HepG2 (cell line): ENCODE measurements around the gene DUS3L. TPM values are rescaled to one million over a fixed set of nuclear protein-coding genes. Genes with fewer than 3 reads are reported as not detected.

ENCODE experiments used
- MAZ ChIP-seq, 2 experiments: sonication (generic) in 1 of 2; formaldehyde crosslinking in 1 of 2; IDR thresholded peaks; 2 replicates each; pipeline versions ENCODE4 v1.5.0 to v1.6.1; 2012 to 2020; ENCODE audit warnings: low read depth in 2 of 2, mild to moderate bottlenecking in 2 of 2, borderline replicate concordance in 1 of 2, improper control_type of control experiment in 1 of 2, low read length in 1 of 2, missing genetic modification reagents in 1 of 2, moderate library complexity in 1 of 2
- SAFB2 ChIP-seq: sonication (generic); formaldehyde crosslinking; IDR thresholded peaks from 2 replicates; pipeline ENCODE4 v1.5.1; 2020; ENCODE audit warnings: missing genetic modification reagents, low read depth, mild to moderate bottlenecking, borderline replicate concordance
- ZFP36L1 ChIP-seq: sonication (generic); formaldehyde crosslinking; IDR thresholded peaks from 2 replicates; pipeline ENCODE4 v1.8.0; 2022; ENCODE audit warnings: mild to moderate bottlenecking, missing genetic modification reagents, moderate library complexity
- ZNF598 ChIP-seq: sonication (generic); formaldehyde crosslinking; IDR thresholded peaks from 2 replicates; pipeline ENCODE4 v1.5.1; 2020; ENCODE audit warnings: mild to moderate bottlenecking, missing genetic modification reagents, borderline replicate concordance
- ZNF616 ChIP-seq: sonication (generic); formaldehyde crosslinking; IDR thresholded peaks from 2 replicates; pipeline ENCODE4 v1.5.0; 2020; ENCODE audit warnings: low read depth, mild to moderate bottlenecking, missing genetic modification reagents
- ZNF768 ChIP-seq: sonication (generic); formaldehyde crosslinking; IDR thresholded peaks from 2 replicates; pipeline ENCODE4 v1.4.0; 2020; ENCODE audit warnings: missing genetic modification reagents
- polyA plus RNA-seq, 8 experiments: library from polyadenylated mRNA; depleted of rRNA in 3 of 8; stranded (reverse) in 7 of 8; unstranded in 1 of 8; fragments of >200 nt; fragmentation: Illumina TruSeq in 4 of 8; extraction: Trizol in 4 of 8; gene quantifications; 2 replicates each; pipeline versions ENCODE4 v1.2.1 to v1.2.3, GENCODE V29; 2011 to 2016; ENCODE audit warnings: low read depth in 4 of 8, missing spikeins in 1 of 8, mixed read lengths in 1 of 8; ENCODE audit not compliant: insufficient read depth in 1 of 8
- total RNA-seq, 5 experiments: library from RNA; depleted of rRNA; stranded (reverse); fragments of >200 nt; fragmentation: Illumina TruSeq; extraction: Trizol; gene quantifications; 2 replicates each; pipeline ENCODE4 v1.2.3, GENCODE V29; 2016; ENCODE audit warnings: low read depth in 1 of 5
- TF ChIP-seq, protein P1 (sequence below): sonication (generic); formaldehyde crosslinking; IDR thresholded peaks from 2 replicates; pipeline ENCODE4 v1.4.0; 2020; ENCODE audit warnings: missing genetic modification reagents
- TF ChIP-seq, protein P2 (sequence below): sonication (generic); formaldehyde crosslinking; IDR thresholded peaks from 2 replicates; pipeline ENCODE4 v1.5.1; 2020; ENCODE audit warnings: mild to moderate bottlenecking, missing genetic modification reagents, borderline replicate concordance
- TF ChIP-seq, protein P3 (sequence below): sonication (generic); formaldehyde crosslinking; IDR thresholded peaks from 2 replicates; pipeline ENCODE4 v1.5.0; 2020; ENCODE audit warnings: mild to moderate bottlenecking, missing genetic modification reagents, moderate library complexity
- TF ChIP-seq, protein P4 (sequence below): sonication (generic); formaldehyde crosslinking; IDR thresholded peaks from 2 replicates; pipeline ENCODE4 v1.4.0; 2020; ENCODE audit warnings: missing genetic modification reagents
- TF ChIP-seq, protein P5 (sequence below): sonication (generic); formaldehyde crosslinking; conservative IDR thresholded peaks from 2 replicates; pipeline ENCODE4 v1.4.0; 2020; ENCODE audit warnings: mild to moderate bottlenecking, missing genetic modification reagents, moderate library complexity

Gene DUS3L
- total and polyA plus RNA-seq, 2 of the 13 experiments (the other 11 are each of a cell fraction or from before 2014, with no cell fraction given) = 13.3 to 25.1 TPM

DNA sequence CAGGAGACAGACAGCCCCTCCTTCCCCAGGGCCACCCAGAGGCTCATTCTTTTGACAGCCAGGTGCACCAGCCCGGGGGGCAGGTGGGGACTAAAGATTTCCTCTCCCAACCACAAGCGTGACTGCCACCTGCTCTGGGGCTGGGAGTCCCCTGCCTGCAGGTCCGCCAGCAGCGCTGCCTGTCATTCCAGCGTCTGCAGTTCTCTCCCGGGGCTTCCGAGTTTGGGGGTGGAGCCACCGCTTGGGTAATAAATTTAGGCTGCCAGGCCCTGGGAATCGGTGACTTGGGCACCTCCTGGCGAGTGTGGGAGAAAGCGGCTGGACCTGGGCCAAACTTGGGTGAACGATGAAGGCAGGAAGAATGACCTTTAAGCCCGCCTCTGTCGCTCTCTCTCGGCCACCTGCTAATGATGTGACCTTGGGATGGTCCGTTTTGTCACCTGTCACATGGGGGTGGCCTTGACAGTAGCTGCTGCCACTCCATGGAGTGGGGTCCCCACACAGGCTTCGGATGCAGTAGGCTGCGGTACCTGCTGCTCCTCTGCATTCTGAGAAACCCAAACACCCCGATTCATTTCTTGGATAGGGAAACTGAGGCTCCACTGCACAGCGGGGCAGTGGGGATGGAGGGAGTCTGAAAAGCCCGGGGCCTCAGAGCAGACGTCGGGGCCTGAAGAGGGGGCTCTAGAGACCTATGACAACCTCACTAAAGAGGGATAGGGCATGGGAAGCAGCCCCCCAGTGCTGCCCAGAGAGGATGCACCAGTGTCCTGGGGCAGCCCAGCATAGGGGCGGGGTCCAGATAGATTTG lies 35.8 kb upstream of the DUS3L start (continued):
- TF ChIP-seq MAZ (IDR thresholded peaks at IDR 0.05; ENCODE audit: borderline replicate concordance, low read depth, low read length) = no peak
- peak; percentile 49; the same call in 1 of the 2 replicates for TF ChIP-seq MAZ (CRISPR knock-in tag; IDR thresholded peaks at IDR 0.05; ENCODE audit: low read depth)
- TF ChIP-seq, protein P1, sequence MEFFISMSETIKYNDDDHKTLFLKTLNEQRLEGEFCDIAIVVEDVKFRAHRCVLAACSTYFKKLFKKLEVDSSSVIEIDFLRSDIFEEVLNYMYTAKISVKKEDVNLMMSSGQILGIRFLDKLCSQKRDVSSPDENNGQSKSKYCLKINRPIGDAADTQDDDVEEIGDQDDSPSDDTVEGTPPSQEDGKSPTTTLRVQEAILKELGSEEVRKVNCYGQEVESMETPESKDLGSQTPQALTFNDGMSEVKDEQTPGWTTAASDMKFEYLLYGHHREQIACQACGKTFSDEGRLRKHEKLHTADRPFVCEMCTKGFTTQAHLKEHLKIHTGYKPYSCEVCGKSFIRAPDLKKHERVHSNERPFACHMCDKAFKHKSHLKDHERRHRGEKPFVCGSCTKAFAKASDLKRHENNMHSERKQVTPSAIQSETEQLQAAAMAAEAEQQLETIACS (CRISPR knock-in tag) = 0 out of 2 replicates have a peak, but pooled peaks have one; percentile 47
- peak; percentile 99 for TF ChIP-seq ZNF768
- TF ChIP-seq, protein P2, sequence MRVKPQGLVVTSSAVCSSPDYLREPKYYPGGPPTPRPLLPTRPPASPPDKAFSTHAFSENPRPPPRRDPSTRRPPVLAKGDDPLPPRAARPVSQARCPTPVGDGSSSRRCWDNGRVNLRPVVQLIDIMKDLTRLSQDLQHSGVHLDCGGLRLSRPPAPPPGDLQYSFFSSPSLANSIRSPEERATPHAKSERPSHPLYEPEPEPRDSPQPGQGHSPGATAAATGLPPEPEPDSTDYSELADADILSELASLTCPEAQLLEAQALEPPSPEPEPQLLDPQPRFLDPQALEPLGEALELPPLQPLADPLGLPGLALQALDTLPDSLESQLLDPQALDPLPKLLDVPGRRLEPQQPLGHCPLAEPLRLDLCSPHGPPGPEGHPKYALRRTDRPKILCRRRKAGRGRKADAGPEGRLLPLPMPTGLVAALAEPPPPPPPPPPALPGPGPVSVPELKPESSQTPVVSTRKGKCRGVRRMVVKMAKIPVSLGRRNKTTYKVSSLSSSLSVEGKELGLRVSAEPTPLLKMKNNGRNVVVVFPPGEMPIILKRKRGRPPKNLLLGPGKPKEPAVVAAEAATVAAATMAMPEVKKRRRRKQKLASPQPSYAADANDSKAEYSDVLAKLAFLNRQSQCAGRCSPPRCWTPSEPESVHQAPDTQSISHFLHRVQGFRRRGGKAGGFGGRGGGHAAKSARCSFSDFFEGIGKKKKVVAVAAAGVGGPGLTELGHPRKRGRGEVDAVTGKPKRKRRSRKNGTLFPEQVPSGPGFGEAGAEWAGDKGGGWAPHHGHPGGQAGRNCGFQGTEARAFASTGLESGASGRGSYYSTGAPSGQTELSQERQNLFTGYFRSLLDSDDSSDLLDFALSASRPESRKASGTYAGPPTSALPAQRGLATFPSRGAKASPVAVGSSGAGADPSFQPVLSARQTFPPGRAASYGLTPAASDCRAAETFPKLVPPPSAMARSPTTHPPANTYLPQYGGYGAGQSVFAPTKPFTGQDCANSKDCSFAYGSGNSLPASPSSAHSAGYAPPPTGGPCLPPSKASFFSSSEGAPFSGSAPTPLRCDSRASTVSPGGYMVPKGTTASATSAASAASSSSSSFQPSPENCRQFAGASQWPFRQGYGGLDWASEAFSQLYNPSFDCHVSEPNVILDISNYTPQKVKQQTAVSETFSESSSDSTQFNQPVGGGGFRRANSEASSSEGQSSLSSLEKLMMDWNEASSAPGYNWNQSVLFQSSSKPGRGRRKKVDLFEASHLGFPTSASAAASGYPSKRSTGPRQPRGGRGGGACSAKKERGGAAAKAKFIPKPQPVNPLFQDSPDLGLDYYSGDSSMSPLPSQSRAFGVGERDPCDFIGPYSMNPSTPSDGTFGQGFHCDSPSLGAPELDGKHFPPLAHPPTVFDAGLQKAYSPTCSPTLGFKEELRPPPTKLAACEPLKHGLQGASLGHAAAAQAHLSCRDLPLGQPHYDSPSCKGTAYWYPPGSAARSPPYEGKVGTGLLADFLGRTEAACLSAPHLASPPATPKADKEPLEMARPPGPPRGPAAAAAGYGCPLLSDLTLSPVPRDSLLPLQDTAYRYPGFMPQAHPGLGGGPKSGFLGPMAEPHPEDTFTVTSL = no peak
- 0 out of 2 replicates have a peak, but pooled peaks have one; percentile 22 for TF ChIP-seq SAFB2
- TF ChIP-seq, protein P3, sequence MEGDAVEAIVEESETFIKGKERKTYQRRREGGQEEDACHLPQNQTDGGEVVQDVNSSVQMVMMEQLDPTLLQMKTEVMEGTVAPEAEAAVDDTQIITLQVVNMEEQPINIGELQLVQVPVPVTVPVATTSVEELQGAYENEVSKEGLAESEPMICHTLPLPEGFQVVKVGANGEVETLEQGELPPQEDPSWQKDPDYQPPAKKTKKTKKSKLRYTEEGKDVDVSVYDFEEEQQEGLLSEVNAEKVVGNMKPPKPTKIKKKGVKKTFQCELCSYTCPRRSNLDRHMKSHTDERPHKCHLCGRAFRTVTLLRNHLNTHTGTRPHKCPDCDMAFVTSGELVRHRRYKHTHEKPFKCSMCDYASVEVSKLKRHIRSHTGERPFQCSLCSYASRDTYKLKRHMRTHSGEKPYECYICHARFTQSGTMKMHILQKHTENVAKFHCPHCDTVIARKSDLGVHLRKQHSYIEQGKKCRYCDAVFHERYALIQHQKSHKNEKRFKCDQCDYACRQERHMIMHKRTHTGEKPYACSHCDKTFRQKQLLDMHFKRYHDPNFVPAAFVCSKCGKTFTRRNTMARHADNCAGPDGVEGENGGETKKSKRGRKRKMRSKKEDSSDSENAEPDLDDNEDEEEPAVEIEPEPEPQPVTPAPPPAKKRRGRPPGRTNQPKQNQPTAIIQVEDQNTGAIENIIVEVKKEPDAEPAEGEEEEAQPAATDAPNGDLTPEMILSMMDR (CRISPR knock-in tag) = peak; percentile 70
- TF ChIP-seq, protein P4, sequence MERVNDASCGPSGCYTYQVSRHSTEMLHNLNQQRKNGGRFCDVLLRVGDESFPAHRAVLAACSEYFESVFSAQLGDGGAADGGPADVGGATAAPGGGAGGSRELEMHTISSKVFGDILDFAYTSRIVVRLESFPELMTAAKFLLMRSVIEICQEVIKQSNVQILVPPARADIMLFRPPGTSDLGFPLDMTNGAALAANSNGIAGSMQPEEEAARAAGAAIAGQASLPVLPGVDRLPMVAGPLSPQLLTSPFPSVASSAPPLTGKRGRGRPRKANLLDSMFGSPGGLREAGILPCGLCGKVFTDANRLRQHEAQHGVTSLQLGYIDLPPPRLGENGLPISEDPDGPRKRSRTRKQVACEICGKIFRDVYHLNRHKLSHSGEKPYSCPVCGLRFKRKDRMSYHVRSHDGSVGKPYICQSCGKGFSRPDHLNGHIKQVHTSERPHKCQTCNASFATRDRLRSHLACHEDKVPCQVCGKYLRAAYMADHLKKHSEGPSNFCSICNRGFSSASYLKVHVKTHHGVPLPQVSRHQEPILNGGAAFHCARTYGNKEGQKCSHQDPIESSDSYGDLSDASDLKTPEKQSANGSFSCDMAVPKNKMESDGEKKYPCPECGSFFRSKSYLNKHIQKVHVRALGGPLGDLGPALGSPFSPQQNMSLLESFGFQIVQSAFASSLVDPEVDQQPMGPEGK = peak; percentile 54
- TF ChIP-seq ZNF616 (CRISPR knock-in tag) = peak; percentile 67; the same call in 1 of the 2 replicates
- TF ChIP-seq ZFP36L1 (CRISPR knock-in tag) = 0 out of 2 replicates have a peak, but pooled peaks have one; percentile 45
- TF ChIP-seq ZNF598 = peak; percentile 67; the same call in 1 of the 2 replicates
- TF ChIP-seq, protein P5, sequence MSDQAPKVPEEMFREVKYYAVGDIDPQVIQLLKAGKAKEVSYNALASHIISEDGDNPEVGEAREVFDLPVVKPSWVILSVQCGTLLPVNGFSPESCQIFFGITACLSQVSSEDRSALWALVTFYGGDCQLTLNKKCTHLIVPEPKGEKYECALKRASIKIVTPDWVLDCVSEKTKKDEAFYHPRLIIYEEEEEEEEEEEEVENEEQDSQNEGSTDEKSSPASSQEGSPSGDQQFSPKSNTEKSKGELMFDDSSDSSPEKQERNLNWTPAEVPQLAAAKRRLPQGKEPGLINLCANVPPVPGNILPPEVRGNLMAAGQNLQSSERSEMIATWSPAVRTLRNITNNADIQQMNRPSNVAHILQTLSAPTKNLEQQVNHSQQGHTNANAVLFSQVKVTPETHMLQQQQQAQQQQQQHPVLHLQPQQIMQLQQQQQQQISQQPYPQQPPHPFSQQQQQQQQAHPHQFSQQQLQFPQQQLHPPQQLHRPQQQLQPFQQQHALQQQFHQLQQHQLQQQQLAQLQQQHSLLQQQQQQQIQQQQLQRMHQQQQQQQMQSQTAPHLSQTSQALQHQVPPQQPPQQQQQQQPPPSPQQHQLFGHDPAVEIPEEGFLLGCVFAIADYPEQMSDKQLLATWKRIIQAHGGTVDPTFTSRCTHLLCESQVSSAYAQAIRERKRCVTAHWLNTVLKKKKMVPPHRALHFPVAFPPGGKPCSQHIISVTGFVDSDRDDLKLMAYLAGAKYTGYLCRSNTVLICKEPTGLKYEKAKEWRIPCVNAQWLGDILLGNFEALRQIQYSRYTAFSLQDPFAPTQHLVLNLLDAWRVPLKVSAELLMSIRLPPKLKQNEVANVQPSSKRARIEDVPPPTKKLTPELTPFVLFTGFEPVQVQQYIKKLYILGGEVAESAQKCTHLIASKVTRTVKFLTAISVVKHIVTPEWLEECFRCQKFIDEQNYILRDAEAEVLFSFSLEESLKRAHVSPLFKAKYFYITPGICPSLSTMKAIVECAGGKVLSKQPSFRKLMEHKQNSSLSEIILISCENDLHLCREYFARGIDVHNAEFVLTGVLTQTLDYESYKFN (CRISPR knock-in tag) = peak; percentile 84
